Middle frontal gyrus (tissue), 1 donor: ENCODE results near the gene CLBA1.
A peak's percentile ranks its signal among the peaks of the same experiment; 100 is the strongest.
"Not testable (repeated sequence)": the region's sequence is repeated elsewhere in the genome, so short reads cannot be mapped to it uniquely, and the experiment has no call there.

Experiments used
- DNase-seq: peaks from one replicate; pipeline ENCODE4 v3.0.0-alpha.2; 2015; ENCODE audit warnings: low spot score; ENCODE audit errors: extremely low spot score

CLBA1 gene

GRCh38 chr14:104985675-104986486 is at the start of gene CLBA1:
Gene CLBA1 (plus strand): TSS chr14:104985788. CDS start chr14:104986432, 644 bp downstream.
- peak; percentile 88 for DNase-seq

- DNase-seq: no peak
Observed at GRCh38 chr14:104935955-104936354, 49.6 kb upstream of the CLBA1 start.

GRCh38 chr14:104936361-104937155 is 49.0 kb upstream of the CLBA1 start:
- no peak for DNase-seq

GRCh38 chr14:104937161-104937560 is 48.4 kb upstream of the CLBA1 start:
- no peak for DNase-seq

- DNase-seq: no peak
Observed at GRCh38 chr14:104937694-104938365, 47.8 kb upstream of the CLBA1 start.

- DNase-seq: no peak
Observed at GRCh38 chr14:104938436-104938835, 47.2 kb upstream of the CLBA1 start.

GRCh38 chr14:104938960-104939359 is 46.6 kb upstream of the CLBA1 start:
- DNase-seq: no peak

GRCh38 chr14:104939666-104940410 is 45.8 kb upstream of the CLBA1 start:
- no peak for DNase-seq

- no peak for DNase-seq
Observed at GRCh38 chr14:104940526-104941150, 45.0 kb upstream of the CLBA1 start.

- DNase-seq: no peak
Observed at GRCh38 chr14:104941508-104942365, 43.9 kb upstream of the CLBA1 start.

GRCh38 chr14:104942586-104942985 is 43.0 kb upstream of the CLBA1 start:
- DNase-seq: no peak

- not testable (repeated sequence) for DNase-seq
Observed at GRCh38 chr14:104943216-104944015, 42.2 kb upstream of the CLBA1 start.

- not testable (repeated sequence) for DNase-seq
Observed at GRCh38 chr14:104944016-104944308, 41.6 kb upstream of the CLBA1 start.

- not testable (repeated sequence) for DNase-seq
Observed at GRCh38 chr14:104944436-104945205, 41.0 kb upstream of the CLBA1 start.

- not testable (repeated sequence) for DNase-seq
Observed at GRCh38 chr14:104945266-104945665, 40.3 kb upstream of the CLBA1 start.

- not testable (repeated sequence) for DNase-seq
Observed at GRCh38 chr14:104945986-104946965, 39.3 kb upstream of the CLBA1 start.

GRCh38 chr14:104947201-104947600 is 38.4 kb upstream of the CLBA1 start:
- DNase-seq: not testable (repeated sequence)
